ENCODE results near the gene UST. TPM values are rescaled to one million over a fixed set of nuclear protein-coding genes. Genes with fewer than 3 reads are reported as not detected.

UST gene
- total RNA-seq: 10 to 100 TPM; 24.2 to 30.8 TPM

- Histone ChIP-seq H3K9me3 (no peaks in the 10 kb centered on the region), H3K27ac (peak within 1 kb of the TSS; percentile 82 to 86), H3K27me3 (replicated peaks; ENCODE audit: insufficient read depth) (no peaks in the 10 kb centered on the region), H3K4me1 (ENCODE audit: control insufficient read depth in 1 of 2, low read depth in 2 of 2) (peaks cover 0 to 26% of the 10 kb centered on the region in 2 donors), H3K36me3 (no peaks in the 10 kb centered on the region), H3K4me3 (peak within 1 kb of the TSS; percentile 95)
- DNase-seq (ENCODE audit: low spot score): peak; percentile 82
- TF ChIP-seq, protein P1, sequence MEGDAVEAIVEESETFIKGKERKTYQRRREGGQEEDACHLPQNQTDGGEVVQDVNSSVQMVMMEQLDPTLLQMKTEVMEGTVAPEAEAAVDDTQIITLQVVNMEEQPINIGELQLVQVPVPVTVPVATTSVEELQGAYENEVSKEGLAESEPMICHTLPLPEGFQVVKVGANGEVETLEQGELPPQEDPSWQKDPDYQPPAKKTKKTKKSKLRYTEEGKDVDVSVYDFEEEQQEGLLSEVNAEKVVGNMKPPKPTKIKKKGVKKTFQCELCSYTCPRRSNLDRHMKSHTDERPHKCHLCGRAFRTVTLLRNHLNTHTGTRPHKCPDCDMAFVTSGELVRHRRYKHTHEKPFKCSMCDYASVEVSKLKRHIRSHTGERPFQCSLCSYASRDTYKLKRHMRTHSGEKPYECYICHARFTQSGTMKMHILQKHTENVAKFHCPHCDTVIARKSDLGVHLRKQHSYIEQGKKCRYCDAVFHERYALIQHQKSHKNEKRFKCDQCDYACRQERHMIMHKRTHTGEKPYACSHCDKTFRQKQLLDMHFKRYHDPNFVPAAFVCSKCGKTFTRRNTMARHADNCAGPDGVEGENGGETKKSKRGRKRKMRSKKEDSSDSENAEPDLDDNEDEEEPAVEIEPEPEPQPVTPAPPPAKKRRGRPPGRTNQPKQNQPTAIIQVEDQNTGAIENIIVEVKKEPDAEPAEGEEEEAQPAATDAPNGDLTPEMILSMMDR (IDR thresholded peaks at IDR 0.05): peak; percentile 12
- peak; percentile 71 for ATAC-seq (ENCODE audit: insufficient number of reproducible peaks, low FRiP score, low read depth)
Measured at GRCh38 chr6:148746363-148747144, at the start of gene UST. TSS of gene UST (plus strand) at chr6:148747030. CDS start at chr6:148747431, 401 bp downstream.

DNA sequence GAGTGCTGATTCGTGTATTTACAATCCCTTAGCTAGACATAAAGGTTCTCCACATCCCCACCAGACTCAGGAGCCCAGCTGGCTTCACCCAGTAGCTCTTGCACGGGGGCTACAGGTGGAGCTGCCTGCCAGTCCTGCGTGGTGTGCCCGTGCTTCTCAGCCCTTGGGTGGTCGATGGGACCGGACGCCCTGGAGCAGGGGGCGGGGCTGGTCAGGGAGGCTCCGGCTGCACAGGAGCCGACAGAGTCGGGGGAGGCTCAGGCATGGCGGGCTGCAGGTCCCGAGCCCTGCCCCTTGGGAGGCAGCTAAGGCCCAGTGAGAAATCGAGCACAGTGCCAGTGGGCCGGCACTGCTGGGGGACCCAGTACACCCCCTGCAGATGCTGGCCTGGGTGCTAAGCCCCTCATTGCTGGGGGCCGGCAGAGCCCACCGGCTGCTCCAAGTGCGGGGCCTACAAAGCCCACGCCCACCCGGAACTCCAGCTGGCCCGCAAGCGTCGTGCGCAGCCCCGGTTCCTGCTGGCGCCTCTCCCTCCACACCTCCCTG lies 48.9 kb upstream of the UST start:
- Histone ChIP-seq H3K27ac (no peak overlapping the region), H3K4me3 (no peak overlapping the region), H3K36me3 (no peaks in the 10 kb centered on the region), H3K27me3 (replicated peaks; ENCODE audit: insufficient read depth) (no peaks in the 10 kb centered on the region), H3K4me1 (ENCODE audit: control insufficient read depth in 1 of 2, low read depth in 2 of 2) (peaks cover 11 to 21% of the 10 kb centered on the region in 2 donors), H3K9me3 (peaks cover 6% of the 10 kb centered on the region)
- no peak for DNase-seq (ENCODE audit: low spot score)
- TF ChIP-seq, protein P1 (IDR thresholded peaks at IDR 0.05): no peak
- no peak for ATAC-seq (ENCODE audit: insufficient number of reproducible peaks, low FRiP score, low read depth)

GRCh38 chr6:148698671-148699180 lies 48.1 kb upstream of the UST start:
- no peak overlapping the region for H3K27ac ChIP-seq
- peaks cover 6% of the 10 kb centered on the region for H3K9me3 ChIP-seq
- no peak overlapping the region for H3K4me3 ChIP-seq
- peaks cover 11 to 21% of the 10 kb centered on the region in 2 donors for H3K4me1 ChIP-seq (ENCODE audit: control insufficient read depth in 1 of 2, low read depth in 2 of 2)
- no peaks in the 10 kb centered on the region for H3K27me3 ChIP-seq (replicated peaks; ENCODE audit: insufficient read depth)
- H3K36me3 ChIP-seq: no peaks in the 10 kb centered on the region
- TF ChIP-seq, protein P1 (IDR thresholded peaks at IDR 0.05): no peak
- no peak for ATAC-seq (ENCODE audit: insufficient number of reproducible peaks, low FRiP score, low read depth)
- no peak for DNase-seq (ENCODE audit: low spot score)

GRCh38 chr6:148700047-148700715 lies 46.6 kb upstream of the UST start:
- Histone ChIP-seq H3K36me3 (no peaks in the 10 kb centered on the region), H3K4me3 (peak overlapping the region; percentile 71), H3K9me3 (peaks cover 6% of the 10 kb centered on the region), H3K4me1 (ENCODE audit: control insufficient read depth in 1 of 2, low read depth in 2 of 2) (peaks cover 11 to 21% of the 10 kb centered on the region in 2 donors), H3K27ac (peak overlapping the region; percentile 58 to 69), H3K27me3 (replicated peaks; ENCODE audit: insufficient read depth) (no peaks in the 10 kb centered on the region)
- no peak for DNase-seq (ENCODE audit: low spot score)
- TF ChIP-seq, protein P1 (IDR thresholded peaks at IDR 0.05): no peak
- no peak for ATAC-seq (ENCODE audit: insufficient number of reproducible peaks, low FRiP score, low read depth)

Measured in thoracic aorta (tissue), 2 donors.